ENCODE measurements around the gene ATP2B2.

- TF ChIP-seq, protein P1, sequence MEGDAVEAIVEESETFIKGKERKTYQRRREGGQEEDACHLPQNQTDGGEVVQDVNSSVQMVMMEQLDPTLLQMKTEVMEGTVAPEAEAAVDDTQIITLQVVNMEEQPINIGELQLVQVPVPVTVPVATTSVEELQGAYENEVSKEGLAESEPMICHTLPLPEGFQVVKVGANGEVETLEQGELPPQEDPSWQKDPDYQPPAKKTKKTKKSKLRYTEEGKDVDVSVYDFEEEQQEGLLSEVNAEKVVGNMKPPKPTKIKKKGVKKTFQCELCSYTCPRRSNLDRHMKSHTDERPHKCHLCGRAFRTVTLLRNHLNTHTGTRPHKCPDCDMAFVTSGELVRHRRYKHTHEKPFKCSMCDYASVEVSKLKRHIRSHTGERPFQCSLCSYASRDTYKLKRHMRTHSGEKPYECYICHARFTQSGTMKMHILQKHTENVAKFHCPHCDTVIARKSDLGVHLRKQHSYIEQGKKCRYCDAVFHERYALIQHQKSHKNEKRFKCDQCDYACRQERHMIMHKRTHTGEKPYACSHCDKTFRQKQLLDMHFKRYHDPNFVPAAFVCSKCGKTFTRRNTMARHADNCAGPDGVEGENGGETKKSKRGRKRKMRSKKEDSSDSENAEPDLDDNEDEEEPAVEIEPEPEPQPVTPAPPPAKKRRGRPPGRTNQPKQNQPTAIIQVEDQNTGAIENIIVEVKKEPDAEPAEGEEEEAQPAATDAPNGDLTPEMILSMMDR (IDR thresholded peaks at IDR 0.05): no peak
- TF ChIP-seq EZH2 (IDR thresholded peaks at IDR 0.05; ENCODE audit: borderline replicate concordance, insufficient read depth, low read depth, low read length, poor library complexity, severe bottlenecking): no peak
Observed at GRCh38 chr3:10366651-10367101, 138.7 kb downstream of the ATP2B2 start.

Measured in B cell (primary cell).